GM18520 (cell line): ENCODE measurements around the gene TADA2B.

Source experiments
- ATAC-seq: cut with Tn5 transposase; IDR thresholded peaks from one replicate; pipeline ENCODE4 v1.9.1; 2021; ENCODE audit not compliant: unreplicated experiment

TADA2B gene

DNA sequence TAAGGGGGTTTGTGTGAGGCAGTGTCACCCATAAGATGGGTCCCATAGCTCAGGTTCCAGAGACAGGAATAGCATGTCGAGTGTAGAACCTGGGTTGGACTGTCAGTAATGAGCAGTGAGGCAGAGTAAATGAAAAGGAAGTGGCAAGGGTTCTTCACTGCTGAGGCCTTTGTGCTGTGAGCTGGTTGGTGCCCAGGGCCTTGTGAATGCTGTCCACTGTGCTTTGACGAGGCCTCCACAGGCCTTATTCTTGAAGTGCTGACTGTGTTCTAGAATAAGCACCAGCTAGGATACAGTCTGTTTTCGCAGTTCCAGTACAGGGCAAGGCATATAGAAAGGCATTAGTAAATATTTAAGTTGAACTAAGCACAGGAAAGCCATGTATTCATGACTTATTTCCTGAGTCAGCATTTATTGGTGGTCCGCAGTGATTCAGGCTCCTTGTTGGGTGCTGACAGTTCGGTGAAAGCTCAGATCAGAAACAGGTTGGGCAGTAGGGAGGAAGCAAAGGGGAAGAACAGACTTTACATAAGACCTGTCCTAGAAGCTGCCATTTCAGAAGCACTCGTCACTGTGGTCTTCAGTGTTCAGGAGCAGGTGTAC, 25.6 kb upstream of the TADA2B start:
- ATAC-seq = no peak

DNA sequence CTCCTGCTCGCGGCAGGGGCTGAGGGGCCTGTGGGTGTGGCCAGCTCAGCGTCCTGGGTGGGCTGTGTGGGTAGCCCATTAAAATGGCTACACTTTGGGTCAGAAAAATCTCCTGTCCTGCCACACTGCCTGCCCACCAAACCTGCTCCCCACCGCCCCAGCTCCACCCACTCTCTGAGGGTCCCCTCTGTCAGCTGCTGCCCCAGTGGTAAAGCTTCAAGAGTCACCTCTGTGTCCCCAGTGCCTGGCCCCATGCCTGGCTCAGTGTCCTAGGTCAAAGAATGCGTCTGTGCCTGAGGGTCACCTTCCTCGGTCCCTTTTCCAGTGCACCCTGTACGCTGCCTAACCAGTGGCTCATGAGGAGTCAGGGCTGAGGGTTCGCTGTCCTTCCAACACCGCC, 24.9 kb upstream of the TADA2B start:
- no peak for ATAC-seq

DNA sequence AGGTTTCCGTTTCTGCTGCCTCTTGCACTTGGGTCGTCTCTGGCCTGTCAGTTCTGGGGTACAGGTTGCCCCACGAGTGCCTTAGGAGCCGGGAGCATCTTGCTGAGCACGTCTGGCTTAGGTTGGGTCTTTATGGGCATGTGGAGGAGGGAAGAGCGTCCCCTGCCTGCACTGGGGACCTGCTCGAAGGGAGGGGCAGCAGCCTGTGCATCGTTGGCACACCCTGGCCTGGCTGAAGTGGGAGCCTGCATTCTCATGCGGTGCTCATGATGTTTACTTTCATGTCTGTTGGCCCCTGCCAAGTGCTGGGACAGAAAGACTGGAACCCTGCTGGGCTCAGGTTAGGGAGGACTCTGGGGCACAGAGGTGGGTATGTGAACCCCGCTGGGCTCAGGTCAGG, 23.8 kb upstream of the TADA2B start:
- no peak for ATAC-seq

DNA sequence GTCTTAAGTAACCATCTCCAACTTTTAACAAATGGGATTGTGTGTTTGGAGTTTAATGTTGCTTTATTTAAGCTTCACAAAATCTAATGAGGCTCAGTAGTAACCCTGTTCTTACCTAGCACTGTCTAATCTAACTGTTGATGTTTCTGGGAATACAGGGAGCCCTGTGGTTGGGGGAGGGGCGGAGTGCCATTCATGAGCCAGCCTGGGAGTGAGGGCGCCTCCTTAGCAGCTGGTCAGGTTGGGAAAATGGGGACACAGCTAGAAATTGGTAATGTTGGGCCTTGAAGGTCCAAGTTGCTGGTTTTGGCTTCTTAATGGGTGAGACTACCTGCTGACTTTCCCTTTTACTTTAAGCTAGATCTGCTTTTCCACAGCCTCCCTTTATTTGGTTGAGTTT, 22.9 kb upstream of the TADA2B start:
- ATAC-seq = no peak

DNA sequence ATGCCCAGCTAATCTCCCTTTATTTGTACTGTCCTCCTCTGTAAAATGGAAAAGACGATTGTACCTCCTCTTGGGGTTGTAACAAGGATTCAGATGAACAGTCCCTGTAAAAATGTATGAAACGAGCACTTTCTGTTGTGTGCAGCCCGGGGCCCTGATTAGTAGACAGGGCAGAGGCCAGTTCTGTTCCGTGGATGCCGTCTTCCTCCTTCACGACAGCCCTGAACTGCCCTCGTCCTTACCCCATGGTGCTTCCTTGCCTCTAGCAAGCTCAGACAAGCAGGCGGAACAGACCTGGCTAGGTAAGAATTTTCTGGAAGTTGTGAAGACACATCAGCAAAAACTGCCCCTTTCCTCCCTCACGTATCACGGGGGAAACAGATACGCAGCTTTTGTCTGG, 22.3 kb upstream of the TADA2B start:
- ATAC-seq = no peak

DNA sequence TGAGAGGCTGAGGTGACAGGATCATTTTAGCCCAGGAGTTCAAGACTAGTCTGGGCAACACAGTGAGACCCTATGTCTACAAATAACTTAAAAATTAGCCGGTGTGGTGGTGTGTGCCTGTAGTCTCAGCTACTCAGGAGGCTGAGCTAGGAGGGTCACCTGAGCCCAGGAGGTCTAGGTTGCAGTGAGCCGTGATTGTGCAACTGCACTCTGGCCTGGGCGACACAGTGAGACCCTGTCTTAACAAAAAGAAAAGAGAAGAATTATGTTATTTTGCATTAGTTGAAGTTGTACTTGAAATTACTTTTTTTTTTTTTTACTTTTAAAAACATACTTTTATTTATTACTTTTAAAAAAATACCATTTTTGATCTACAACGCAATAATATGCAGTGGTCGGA, 21.8 kb upstream of the TADA2B start:
- ATAC-seq = no peak

DNA sequence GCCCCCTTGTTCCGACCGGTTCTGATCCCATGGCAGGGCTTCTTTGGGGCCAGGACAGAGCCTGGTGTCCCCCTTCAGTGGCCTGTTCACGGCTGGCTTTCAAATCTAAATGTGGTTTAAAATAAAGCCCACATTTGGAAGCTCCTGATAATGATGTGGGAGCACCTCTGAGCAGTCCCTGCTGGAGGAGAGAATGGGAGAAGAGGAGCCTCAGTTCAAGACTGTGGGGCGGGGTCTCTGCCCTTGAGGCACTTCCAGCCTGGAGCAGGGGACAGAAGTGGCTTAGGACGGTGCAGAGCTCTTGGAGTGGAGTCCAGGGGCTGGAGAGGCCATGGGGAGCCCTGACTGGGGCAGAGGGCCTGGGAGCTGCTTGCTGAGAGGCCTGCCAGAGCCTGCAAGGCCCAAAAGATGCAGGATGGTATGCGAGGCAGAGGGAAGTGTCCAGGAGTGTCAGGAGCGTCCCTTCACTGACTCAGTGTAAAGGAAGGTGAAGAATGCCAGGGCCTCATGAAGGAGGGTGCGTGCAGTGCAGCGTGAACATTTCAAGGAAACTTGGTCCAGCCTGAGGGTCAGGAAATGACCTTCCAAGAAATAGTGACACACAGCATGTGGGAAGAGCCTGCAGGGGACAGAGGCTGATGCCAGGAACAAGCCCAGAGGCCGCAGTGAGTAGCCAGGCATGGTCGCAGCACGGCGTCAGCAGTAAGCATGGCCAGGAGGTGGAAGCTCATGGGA, 21.1 kb upstream of the TADA2B start:
- no peak for ATAC-seq

DNA sequence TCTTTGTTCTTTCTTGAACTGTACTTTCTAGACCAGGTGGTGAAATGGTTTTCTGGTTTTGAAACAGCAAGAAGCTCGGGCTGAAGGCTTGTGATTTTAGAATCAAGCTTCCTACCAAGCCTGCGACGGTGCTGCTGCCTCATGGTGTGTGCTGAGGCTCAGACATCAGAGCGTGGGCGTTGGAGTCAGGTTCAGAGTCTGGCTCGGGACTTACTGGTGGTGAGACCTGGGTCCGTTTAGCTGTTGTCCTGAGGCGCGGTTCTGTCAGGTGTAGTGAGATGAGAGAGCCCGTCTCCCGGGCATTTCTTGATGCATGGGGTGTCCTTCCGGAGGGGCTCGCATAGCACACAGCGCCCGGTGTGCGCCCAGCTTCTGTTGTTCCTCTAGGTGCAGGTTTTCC, 19.7 kb upstream of the TADA2B start:
- no peak for ATAC-seq

DNA sequence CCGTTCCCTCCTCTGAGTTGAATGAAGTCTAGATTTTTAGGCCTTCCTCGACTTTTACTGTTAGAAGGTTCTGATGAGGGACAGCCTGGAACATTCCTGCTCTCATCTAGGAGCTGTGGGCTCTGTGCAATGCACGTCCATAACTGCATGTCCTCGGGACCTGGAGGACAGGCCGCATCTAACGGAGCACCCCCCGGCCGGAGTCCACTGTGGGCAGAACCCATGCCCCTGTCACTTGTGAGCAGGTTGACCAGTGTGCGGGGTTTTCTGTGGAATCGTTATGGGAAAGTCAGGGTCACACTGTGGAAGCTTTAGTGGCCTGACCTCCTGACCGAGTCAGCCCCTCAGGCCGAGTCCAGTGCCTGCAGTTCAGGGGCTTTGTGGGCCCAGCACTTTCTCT, 19.3 kb upstream of the TADA2B start:
- ATAC-seq = no peak

DNA sequence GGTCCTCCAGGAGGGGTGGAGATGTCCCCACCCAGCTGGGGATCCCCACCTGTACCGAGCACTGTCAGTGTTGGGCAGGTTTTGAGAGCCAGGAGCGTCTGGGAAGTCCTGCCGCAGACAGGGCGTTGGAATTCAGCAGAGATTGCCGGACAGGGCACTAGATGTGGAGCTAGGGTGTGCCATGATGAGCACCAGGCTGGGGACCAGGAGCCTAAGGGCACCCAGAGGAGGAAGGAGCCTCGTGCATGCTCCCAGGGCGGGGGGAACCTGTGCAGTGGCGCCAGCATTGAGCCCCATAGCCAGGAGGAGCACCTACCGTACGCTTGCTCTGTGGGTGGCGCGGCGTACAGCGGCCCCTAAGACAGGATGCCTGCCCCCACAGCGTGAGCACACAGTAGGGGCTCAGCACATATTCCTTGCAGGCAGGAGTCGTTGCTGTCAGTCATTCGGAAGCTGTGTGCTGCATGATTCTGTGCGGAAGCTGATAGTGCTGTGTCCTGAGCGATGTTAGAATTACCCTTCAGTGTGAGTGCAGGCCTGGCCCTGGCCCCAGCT, 18.8 kb upstream of the TADA2B start:
- ATAC-seq = no peak

DNA sequence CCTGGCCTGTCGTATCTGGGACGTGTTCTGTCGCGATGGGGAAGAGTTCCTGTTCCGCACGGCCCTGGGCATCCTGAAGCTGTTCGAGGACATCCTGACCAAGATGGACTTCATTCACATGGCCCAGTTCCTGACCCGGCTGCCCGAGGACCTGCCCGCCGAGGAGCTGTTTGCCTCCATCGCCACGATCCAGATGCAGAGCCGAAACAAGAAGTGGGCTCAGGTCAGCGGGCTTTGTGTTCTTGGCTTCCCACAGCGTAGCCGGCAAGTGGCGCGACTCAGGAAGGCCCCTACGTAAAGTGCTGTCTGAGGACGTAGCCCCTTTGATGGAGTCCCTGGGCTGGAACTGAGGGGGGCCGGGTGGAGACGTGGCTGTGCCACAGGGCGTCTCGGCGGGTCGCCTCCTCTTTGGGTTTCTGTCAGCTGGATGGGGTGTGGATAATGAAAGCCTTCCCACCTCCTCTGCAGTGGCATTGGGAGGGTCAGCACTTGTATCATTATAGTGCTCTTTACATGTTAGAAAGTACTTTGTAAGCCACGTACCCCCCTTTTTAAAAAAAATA, 18.1 kb upstream of the TADA2B start:
- no peak for ATAC-seq

DNA sequence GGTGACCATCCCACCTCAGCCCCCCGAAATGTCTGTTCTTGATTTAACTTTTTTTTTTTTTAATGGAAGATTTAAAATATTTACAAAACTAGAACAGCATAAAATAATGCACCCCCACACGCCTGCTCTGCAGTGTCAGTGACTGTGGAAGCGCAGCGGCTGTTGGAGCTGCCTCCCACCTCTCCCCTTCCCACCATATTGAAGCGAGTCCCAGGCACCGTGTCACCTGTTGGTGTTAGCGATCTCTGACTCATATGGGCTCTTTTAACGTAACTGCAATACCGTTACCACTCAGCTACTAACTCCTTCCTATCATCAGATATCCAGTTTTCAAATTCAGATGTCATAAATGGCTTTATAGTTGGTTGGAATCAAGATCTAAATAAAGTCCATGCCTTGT, 17.1 kb upstream of the TADA2B start:
- no peak for ATAC-seq

DNA sequence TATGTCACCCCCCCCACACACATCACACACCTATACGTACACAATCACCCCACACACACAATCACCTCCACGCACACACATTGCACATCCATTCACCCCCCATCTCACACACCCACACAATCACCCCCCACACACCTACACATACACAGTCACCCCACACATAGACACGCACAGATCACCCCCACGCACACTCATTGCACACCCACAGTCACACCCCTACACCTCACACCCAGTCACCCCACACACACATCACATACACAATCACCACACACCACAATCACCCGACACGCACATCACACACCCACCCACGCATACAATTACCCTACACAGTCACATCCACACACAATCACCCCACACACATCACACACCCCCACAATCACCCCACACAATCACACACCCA, 15.9 kb upstream of the TADA2B start:
- no peak for ATAC-seq

DNA sequence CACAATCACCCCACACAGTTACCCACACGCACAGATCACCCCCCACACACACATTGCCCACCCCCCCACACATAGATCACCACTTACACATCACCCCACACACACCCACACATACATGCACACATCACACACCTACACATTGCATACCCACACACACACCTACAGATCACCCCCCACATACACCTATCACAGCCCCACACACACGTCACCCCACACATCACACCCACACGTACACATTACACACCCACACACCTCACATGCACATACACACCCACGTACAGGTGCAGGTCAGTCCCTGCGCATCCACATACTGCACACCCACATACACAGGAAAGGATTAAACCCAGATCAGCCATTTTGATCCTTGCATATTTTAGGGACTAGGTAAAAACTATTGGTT, 15.3 kb upstream of the TADA2B start:
- no peak for ATAC-seq

DNA sequence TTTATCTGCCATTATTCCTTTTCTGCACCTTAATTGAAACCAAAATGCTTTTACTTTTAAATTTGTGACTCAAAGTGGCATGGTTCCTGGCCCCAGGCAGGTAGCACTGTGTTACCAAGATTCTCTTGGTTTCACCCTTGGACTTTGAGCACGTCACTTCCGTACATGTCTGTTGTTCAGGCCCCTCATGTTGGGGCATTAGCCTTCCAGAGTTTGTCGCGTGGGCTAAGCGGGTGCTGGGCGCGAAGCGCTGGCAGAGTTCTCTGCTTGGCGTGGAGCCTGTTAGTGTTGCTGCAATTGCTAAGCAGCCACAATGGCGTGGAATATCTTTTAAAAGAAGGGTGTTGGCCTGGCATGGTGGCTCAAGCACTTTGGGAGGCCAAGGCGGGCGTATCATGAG, 14.0 kb upstream of the TADA2B start:
- ATAC-seq = no peak

DNA sequence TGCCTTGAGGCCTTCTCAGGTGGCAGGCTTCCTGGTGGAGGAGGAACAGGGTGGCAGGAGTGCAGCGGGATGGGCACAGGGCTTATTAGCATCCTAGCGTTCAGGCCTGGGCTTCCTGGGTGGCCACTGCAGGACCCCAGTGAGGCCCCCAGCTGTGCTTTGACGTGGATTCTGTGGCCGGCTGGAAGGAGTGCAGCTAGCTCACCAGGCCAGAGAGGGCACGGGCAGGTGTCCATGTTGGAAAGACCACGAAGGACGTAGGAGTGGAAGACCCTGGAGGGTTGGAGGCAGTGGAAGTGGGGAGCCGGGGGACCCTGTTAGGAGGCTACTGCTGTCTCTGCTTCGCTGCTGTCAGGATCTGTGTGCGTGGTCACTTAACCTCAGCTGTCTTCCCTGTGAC, 13.3 kb upstream of the TADA2B start:
- no peak for ATAC-seq

DNA sequence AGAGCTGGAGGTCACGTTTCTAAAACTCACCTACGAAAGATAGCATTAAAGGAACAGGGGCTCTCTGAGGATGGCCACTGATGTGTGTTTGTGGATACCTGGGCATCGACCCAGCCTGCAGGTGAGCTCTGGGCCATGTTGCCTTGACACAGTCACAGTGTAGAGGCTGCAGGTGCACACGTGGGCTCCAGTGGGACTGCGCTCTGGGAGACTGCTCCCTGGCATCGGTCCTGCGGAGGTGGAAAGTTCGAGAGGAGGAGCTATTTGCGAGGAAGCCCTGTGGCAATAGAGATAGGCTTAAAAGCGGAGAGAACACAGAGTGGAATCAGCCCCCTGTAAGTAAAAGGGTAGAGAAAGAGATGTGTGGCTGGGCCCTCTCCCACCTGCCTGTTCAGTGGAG, 12.3 kb upstream of the TADA2B start:
- ATAC-seq = no peak

DNA sequence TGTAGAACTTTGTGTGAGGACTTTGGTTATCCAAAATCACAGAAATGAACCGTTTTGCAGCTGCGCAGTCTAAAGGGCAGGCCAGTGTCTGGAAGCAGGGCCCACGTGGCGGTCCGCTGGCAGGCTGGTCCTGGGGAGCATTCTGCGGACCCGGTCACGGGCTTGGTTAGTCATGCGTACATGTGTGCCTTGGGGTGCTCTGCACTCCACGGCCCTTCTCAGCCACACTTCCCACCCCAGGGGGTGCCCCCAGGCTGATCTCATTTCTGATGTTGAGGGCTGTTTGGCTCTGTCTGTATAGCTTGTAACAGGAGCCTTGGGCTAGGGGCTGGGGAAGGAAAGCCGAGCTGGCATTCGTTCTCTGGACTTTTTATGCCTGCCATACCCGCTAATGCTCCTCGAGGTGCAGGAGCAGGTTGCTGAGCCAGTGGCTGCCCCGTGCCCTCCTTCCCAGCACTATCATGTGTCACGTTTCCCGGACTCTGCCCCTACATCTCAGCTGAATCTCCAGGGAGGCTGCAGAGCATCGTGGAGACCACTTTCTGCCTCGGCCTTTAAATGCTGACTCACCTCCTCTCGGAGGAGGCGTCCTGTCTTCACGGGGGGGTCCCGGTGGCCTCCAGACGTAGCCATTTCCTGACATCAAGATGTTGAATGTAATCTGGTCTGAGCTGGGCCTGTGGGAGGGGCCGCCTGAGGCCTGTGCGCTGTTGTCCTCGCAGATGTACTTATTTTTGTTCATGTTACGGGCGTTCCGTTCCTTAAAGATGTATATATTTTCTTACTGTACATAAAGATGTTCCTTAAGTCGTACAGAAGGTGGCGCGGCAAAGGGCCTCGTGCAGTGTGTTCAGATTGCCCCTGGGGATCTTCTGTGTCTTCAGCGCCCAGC, 11.4 kb upstream of the TADA2B start:
- no peak for ATAC-seq

DNA sequence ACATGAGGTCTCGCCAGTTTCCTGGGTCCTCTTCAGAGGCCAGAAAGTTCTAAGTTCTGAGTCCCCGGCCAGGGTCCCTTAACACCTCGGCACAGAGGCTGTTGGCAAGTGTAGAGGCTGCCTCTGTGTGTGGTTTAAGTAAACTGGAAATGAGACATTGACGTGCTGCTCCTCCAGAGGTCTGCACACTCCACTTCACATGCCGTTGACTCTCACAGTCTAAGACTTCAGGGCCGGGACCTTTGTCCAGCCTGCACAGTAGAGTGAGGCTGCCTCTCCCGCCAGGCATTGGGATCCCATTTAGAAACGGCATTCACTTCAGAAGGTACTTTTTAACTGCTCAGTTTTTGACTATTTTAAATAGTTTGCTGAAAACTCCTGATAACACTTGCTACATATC, 10.6 kb upstream of the TADA2B start:
- ATAC-seq = no peak

DNA sequence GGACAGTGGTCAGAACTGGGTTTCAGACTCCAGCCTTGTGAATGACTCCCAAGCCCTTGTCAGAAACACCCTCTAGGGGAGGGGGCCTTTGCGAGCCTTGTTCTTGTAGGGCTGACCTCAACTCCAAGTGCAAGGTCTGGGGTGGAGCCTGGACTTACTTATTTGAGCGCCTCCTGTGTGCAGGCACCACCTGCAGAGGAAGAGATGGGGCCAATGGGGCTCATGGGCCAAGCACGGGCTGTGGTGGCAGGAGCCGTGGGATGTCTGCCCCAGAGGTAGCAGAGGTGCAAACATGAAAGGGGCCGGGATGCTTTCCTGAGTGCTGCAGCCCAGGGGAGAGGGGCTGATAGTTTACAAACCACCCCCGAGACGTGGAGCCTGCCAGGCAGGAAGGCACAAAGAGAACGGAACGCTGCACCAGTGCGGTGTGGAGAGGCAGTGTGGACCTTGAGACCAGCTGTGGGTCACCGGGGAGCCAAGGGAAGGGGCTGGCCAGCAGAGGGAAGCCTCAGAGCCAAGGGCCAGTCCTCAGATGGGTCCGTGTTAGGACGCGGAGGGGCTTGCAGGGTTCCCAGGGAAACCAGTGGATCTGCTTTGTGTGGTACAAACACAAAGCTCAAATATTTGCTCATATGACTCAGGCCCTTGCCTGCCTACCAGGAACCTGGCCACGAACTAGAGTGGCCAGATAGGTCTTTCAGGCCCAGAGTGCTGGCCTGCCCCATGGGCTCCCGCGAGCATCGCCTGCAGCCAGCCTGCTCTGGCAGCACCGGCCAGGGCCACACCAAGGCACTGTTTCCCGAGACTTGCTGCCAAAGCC, 8.7 kb upstream of the TADA2B start:
- no peak for ATAC-seq

DNA sequence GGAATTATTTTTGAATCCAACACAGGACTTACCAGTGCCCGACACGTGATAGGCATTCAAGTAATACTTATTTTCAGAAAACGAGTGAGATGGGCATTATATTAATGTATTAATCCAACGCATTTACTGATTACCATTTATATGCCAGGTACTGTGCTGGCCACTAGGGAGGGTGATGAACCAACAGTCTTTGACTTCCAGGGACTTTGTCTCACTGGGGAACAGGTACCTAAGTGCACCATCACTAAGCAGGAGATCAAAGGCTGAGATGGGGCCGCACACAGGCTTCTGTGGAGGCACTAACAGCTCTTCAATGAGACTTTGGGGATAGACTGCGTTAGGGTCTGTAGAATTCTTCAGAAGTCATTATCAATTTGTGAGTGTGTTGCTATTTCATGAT, 5.7 kb upstream of the TADA2B start:
- ATAC-seq = no peak
